ENCODE data around the gene HDDC3.

DNA sequence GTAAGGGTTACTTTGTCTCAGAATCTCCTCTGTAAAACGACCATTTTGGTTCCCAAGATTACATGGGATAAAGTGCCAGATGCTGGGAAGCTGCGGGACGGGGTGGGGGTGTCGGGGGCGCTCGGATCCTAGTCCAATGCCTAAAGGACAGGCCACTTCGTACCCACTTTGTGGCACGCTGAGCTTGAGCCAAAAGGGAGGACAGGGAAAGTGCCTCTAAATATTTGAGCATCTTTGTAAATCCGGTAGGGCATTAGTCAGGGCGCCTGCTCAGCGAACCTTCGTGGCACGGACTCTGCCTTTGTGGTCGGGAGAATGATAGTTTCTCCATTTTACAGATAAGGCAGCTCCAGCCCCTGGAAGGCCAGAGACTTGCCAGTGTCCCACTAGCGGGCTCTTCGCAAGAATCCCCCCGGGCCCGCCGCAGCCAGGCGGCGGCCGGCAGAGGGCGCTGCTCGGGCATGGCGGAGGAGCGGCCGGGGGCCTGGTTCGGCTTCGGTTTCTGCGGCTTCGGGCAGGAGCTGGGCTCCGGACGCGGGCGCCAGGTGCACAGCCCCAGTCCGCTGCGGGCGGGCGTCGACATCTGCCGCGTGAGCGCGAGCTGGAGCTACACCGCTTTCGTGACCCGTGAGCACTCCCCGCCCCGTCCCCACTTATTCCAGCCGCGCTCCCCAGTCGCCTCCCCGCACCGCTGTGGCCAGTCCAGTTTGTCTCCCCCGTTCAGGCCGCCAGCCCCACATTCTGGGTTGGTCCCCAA is 24.1 kb upstream of the HDDC3 start:
- TF ChIP-seq, protein P1, sequence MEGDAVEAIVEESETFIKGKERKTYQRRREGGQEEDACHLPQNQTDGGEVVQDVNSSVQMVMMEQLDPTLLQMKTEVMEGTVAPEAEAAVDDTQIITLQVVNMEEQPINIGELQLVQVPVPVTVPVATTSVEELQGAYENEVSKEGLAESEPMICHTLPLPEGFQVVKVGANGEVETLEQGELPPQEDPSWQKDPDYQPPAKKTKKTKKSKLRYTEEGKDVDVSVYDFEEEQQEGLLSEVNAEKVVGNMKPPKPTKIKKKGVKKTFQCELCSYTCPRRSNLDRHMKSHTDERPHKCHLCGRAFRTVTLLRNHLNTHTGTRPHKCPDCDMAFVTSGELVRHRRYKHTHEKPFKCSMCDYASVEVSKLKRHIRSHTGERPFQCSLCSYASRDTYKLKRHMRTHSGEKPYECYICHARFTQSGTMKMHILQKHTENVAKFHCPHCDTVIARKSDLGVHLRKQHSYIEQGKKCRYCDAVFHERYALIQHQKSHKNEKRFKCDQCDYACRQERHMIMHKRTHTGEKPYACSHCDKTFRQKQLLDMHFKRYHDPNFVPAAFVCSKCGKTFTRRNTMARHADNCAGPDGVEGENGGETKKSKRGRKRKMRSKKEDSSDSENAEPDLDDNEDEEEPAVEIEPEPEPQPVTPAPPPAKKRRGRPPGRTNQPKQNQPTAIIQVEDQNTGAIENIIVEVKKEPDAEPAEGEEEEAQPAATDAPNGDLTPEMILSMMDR (conservative IDR thresholded peaks at IDR 0.05; ENCODE audit: low read depth, low read length), result peak; percentile 93
- no peak for TF ChIP-seq EZH2 (IDR thresholded peaks at IDR 0.05; ENCODE audit: low read length, unreplicated experiment)
- TF ChIP-seq EZH2phosphoT487 (IDR thresholded peaks at IDR 0.05; ENCODE audit: borderline replicate concordance, low read length), result no peak
